HepG2 (cell line): ENCODE results near the gene GRIK4. TPM values are rescaled to one million over a fixed set of nuclear protein-coding genes. Genes with fewer than 3 reads are reported as not detected.

Experiments
- HOXA3 ChIP-seq: sonication (generic); formaldehyde crosslinking; IDR thresholded peaks from 2 replicates; pipeline ENCODE4 v1.5.0; 2020; ENCODE audit warnings: missing genetic modification reagents
- NFE2 ChIP-seq: sonication (generic); formaldehyde crosslinking; IDR thresholded peaks from 2 replicates; pipeline ENCODE4 v1.4.0; 2020; ENCODE audit warnings: missing genetic modification reagents
- RFXAP ChIP-seq: sonication (generic); formaldehyde crosslinking; IDR thresholded peaks from 2 replicates; pipeline ENCODE4 v1.4.0; 2020; ENCODE audit warnings: missing genetic modification reagents, borderline replicate concordance
- ZFP41 ChIP-seq: sonication (generic); formaldehyde crosslinking; IDR thresholded peaks from 2 replicates; pipeline ENCODE4 v1.4.0; 2020; ENCODE audit warnings: mild to moderate bottlenecking, missing genetic modification reagents, borderline replicate concordance
- ZNF30 ChIP-seq: sonication (generic); formaldehyde crosslinking; IDR thresholded peaks from 2 replicates; pipeline ENCODE4 v1.5.0; 2020; ENCODE audit warnings: mild to moderate bottlenecking, missing genetic modification reagents
- ZNF564 ChIP-seq: sonication (generic); formaldehyde crosslinking; IDR thresholded peaks from 2 replicates; pipeline ENCODE4 v1.8.1; 2023; ENCODE audit warnings: mild to moderate bottlenecking, missing genetic modification reagents
- polyA plus RNA-seq, 8 experiments: library from polyadenylated mRNA; depleted of rRNA in 3 of 8; stranded (reverse) in 7 of 8; unstranded in 1 of 8; fragments of >200 nt; fragmentation: Illumina TruSeq in 4 of 8; extraction: Trizol in 4 of 8; gene quantifications; 2 replicates each; pipeline versions ENCODE4 v1.2.1 to v1.2.3, GENCODE V29; 2011 to 2016; ENCODE audit warnings: low read depth in 4 of 8, missing spikeins in 1 of 8, mixed read lengths in 1 of 8; ENCODE audit not compliant: insufficient read depth in 1 of 8
- total RNA-seq, 5 experiments: library from RNA; depleted of rRNA; stranded (reverse); fragments of >200 nt; fragmentation: Illumina TruSeq; extraction: Trizol; gene quantifications; 2 replicates each; pipeline ENCODE4 v1.2.3, GENCODE V29; 2016; ENCODE audit warnings: low read depth in 1 of 5
- TF ChIP-seq, protein P1 (sequence below): sonication (generic); formaldehyde crosslinking; IDR thresholded peaks from 2 replicates; pipeline ENCODE4 v1.5.0; 2020; ENCODE audit warnings: missing genetic modification reagents, mild to moderate bottlenecking, borderline replicate concordance
- TF ChIP-seq, protein P2 (sequence below): fragments of 450-650 bp; IDR thresholded peaks from 2 replicates; pipeline ENCODE4 v1.6.1; 2017
- TF ChIP-seq, protein P3 (sequence below): sonication (generic); formaldehyde crosslinking; IDR thresholded peaks from 2 replicates; pipeline ENCODE4 v1.5.0; 2020; ENCODE audit warnings: mild to moderate bottlenecking, missing genetic modification reagents
- TF ChIP-seq, protein P4 (sequence below): sonication (generic); formaldehyde crosslinking; IDR thresholded peaks from 2 replicates; pipeline ENCODE4 v1.5.0; 2020; ENCODE audit warnings: mild to moderate bottlenecking, missing genetic modification reagents

Gene GRIK4
- total and polyA plus RNA-seq, 2 of the 13 experiments (the other 11 are each of a cell fraction or from before 2014, with no cell fraction given) = 0.04 to 0.07 TPM

DNA sequence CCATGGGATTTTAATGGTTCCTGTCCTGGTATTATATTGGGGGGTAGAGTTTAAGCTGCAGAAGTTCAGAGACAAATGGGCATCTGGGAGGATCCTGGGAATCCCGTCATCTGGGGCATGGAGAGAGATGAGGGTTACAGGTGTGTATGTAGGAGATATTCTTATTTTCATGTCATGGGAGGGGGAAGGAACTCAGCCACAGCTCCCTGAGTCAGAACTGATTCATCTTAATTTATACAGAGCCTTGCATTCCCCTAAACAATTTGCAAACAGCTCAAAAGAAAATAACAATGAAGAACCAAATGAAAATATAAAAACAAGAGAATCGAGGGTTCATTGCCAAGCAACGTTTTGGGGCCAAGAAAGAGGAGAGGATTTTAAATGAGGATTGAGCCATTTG, 356.4 kb downstream of the GRIK4 start (continued):
- TF ChIP-seq HOXA3 (CRISPR knock-in tag) = no peak
- TF ChIP-seq, protein P1, sequence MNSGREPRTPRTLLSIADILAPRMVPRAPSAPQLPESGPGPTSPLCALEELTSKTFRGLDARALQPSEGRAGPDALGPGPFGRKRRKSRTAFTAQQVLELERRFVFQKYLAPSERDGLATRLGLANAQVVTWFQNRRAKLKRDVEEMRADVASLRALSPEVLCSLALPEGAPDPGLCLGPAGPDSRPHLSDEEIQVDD = no peak
- TF ChIP-seq, protein P2, sequence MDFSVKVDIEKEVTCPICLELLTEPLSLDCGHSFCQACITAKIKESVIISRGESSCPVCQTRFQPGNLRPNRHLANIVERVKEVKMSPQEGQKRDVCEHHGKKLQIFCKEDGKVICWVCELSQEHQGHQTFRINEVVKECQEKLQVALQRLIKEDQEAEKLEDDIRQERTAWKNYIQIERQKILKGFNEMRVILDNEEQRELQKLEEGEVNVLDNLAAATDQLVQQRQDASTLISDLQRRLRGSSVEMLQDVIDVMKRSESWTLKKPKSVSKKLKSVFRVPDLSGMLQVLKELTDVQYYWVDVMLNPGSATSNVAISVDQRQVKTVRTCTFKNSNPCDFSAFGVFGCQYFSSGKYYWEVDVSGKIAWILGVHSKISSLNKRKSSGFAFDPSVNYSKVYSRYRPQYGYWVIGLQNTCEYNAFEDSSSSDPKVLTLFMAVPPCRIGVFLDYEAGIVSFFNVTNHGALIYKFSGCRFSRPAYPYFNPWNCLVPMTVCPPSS = no peak
- TF ChIP-seq, protein P3, sequence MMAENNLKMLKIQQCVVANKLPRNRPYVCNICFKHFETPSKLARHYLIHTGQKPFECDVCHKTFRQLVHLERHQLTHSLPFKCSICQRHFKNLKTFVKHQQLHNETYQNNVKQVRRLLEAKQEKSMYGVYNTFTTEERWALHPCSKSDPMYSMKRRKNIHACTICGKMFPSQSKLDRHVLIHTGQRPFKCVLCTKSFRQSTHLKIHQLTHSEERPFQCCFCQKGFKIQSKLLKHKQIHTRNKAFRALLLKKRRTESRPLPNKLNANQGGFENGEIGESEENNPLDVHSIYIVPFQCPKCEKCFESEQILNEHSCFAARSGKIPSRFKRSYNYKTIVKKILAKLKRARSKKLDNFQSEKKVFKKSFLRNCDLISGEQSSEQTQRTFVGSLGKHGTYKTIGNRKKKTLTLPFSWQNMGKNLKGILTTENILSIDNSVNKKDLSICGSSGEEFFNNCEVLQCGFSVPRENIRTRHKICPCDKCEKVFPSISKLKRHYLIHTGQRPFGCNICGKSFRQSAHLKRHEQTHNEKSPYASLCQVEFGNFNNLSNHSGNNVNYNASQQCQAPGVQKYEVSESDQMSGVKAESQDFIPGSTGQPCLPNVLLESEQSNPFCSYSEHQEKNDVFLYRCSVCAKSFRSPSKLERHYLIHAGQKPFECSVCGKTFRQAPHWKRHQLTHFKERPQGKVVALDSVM (CRISPR knock-in tag) = no peak
- no peak for TF ChIP-seq NFE2 (CRISPR knock-in tag)
- no peak for TF ChIP-seq ZFP41 (CRISPR knock-in tag)
- TF ChIP-seq ZNF564 (CRISPR knock-in tag) = no peak
- no peak for TF ChIP-seq RFXAP
- TF ChIP-seq, protein P4, sequence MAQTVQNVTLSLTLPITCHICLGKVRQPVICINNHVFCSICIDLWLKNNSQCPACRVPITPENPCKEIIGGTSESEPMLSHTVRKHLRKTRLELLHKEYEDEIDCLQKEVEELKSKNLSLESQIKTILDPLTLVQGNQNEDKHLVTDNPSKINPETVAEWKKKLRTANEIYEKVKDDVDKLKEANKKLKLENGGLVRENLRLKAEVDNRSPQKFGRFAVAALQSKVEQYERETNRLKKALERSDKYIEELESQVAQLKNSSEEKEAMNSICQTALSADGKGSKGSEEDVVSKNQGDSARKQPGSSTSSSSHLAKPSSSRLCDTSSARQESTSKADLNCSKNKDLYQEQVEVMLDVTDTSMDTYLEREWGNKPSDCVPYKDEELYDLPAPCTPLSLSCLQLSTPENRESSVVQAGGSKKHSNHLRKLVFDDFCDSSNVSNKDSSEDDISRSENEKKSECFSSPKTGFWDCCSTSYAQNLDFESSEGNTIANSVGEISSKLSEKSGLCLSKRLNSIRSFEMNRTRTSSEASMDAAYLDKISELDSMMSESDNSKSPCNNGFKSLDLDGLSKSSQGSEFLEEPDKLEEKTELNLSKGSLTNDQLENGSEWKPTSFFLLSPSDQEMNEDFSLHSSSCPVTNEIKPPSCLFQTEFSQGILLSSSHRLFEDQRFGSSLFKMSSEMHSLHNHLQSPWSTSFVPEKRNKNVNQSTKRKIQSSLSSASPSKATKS (CRISPR knock-in tag) = no peak
- TF ChIP-seq ZNF30 (CRISPR knock-in tag) = no peak
